ENCODE measurements around the gene GPR101.

The GPR101 gene

DNA sequence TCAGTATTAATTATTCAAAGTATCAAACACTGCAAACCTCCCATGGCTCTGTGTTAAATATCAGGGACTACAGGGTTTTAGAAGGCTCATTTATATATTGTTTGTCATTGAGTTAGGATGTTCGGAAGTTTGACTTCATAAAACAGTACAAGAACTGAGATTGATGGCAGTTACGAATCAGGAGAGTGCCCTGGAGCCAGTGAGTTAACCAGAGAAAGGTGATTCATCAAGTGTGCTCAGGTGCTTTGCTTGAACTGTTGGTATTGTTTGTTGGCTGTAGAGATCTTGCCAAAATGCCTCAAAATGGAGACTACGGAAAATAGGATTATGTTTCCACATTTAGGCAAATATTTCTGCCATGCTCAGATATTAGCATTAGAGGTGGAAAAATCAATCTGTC lies 7.5 kb upstream of the GPR101 start:
- DNase-seq (ENCODE audit: extremely low spot score): no peak
- POLR2A ChIA-PET: no interaction called here
- CTCF ChIA-PET: no interaction called here
- no peak for TF ChIP-seq FOXA1 (IDR thresholded peaks at IDR 0.05)
- TF ChIP-seq TARDBP (IDR thresholded peaks at IDR 0.05): no peak
- no peak for TF ChIP-seq FOXK2 (IDR thresholded peaks at IDR 0.05)
- no peak for TF ChIP-seq ZNF384 (IDR thresholded peaks at IDR 0.05)

DNA sequence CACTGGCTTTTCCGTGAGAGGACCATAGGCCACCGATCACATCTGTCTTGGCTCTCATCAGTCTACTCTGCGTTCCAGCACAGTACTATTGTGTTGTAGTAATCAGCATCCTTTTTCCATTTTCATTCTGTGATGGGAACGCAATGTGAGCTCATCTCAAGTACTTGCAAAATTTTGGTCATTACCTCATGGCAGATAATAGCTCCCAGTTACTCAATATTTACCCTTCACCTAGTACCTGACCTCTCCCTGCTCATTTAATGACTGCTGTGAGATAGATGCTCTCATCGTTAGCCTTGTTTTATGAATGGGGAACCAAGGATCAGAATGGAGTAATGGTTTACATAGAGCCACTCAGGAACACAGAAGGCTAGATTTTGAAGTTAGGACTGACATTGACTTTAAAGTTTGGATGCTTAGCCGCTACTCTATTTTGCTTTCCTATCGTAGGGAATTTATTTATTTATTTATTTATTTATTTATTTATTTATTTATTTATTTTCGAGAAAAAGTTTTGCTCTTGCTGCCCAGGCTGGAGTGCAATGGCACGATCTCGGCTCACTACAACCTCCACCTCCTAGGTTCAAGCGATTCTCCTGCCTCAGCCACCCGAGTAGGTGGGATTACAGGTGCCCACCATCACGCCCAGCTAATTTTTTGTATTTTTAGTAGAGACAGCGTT lies 6.5 kb upstream of the GPR101 start:
- POLR2A ChIA-PET: no interaction called here
- no peak for DNase-seq (ENCODE audit: extremely low spot score)
- CTCF ChIA-PET: no interaction called here

DNA sequence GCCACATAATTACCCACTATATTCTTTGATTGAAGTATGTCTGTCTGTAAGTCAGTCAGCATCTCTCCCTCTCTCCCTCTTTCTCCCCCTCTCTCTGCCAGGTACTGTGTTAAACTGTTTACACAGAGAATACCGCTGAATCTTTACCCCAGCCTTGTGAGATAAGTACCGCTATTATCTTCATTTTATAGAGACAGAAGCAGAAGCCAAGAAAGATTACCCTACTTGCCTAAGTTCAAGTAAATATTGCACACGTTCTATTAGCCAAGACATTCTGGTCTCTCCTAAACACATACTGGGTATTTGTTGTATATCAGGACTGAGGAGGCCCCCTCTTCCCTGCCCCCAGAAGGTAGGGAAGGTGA lies 695 bp upstream of the GPR101 start:
- ChIA-PET CTCF (no interaction called here), POLR2A (no interaction called here)
- TF ChIP-seq FOXK2 (IDR thresholded peaks at IDR 0.05) (no peak), ZNF384 (IDR thresholded peaks at IDR 0.05) (no peak), LEF1 (IDR thresholded peaks at IDR 0.05; ENCODE audit: borderline replicate concordance) (no peak), FOXA1 (IDR thresholded peaks at IDR 0.05) (no peak), CTBP1 (IDR thresholded peaks at IDR 0.05; ENCODE audit: borderline replicate concordance) (no peak), NFRKB (IDR thresholded peaks at IDR 0.05) (no peak), L3MBTL2 (conservative IDR thresholded peaks at IDR 0.05) (no peak), ARNT (IDR thresholded peaks at IDR 0.05) (no peak), FOXM1 (IDR thresholded peaks at IDR 0.05; ENCODE audit: borderline replicate concordance) (no peak)
- TF ChIP-seq, protein P1, sequence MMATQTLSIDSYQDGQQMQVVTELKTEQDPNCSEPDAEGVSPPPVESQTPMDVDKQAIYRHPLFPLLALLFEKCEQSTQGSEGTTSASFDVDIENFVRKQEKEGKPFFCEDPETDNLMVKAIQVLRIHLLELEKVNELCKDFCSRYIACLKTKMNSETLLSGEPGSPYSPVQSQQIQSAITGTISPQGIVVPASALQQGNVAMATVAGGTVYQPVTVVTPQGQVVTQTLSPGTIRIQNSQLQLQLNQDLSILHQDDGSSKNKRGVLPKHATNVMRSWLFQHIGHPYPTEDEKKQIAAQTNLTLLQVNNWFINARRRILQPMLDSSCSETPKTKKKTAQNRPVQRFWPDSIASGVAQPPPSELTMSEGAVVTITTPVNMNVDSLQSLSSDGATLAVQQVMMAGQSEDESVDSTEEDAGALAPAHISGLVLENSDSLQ (IDR thresholded peaks at IDR 0.05): no peak
- no peak for DNase-seq (ENCODE audit: extremely low spot score)

More for the DNA sequence above, 6.5 kb upstream of the GPR101 start:
- no peak for TF ChIP-seq BHLHE40 (IDR thresholded peaks at IDR 0.05; ENCODE audit: borderline replicate concordance)
- TF ChIP-seq, protein P1 (IDR thresholded peaks at IDR 0.05): no peak
- no peak for TF ChIP-seq LEF1 (IDR thresholded peaks at IDR 0.05; ENCODE audit: borderline replicate concordance)
- TF ChIP-seq ZNF384 (IDR thresholded peaks at IDR 0.05): no peak
- no peak for TF ChIP-seq SP1 (IDR thresholded peaks at IDR 0.05)
- TF ChIP-seq ARNT (IDR thresholded peaks at IDR 0.05): no peak
- TF ChIP-seq ELF4 (IDR thresholded peaks at IDR 0.05): no peak
- no peak for TF ChIP-seq TARDBP (IDR thresholded peaks at IDR 0.05)
- TF ChIP-seq SUZ12 (IDR thresholded peaks at IDR 0.05): no peak
- TF ChIP-seq CTBP1 (IDR thresholded peaks at IDR 0.05; ENCODE audit: borderline replicate concordance): no peak
- TF ChIP-seq FOXA1 (IDR thresholded peaks at IDR 0.05): no peak
- no peak for TF ChIP-seq FOXK2 (IDR thresholded peaks at IDR 0.05)

DNA sequence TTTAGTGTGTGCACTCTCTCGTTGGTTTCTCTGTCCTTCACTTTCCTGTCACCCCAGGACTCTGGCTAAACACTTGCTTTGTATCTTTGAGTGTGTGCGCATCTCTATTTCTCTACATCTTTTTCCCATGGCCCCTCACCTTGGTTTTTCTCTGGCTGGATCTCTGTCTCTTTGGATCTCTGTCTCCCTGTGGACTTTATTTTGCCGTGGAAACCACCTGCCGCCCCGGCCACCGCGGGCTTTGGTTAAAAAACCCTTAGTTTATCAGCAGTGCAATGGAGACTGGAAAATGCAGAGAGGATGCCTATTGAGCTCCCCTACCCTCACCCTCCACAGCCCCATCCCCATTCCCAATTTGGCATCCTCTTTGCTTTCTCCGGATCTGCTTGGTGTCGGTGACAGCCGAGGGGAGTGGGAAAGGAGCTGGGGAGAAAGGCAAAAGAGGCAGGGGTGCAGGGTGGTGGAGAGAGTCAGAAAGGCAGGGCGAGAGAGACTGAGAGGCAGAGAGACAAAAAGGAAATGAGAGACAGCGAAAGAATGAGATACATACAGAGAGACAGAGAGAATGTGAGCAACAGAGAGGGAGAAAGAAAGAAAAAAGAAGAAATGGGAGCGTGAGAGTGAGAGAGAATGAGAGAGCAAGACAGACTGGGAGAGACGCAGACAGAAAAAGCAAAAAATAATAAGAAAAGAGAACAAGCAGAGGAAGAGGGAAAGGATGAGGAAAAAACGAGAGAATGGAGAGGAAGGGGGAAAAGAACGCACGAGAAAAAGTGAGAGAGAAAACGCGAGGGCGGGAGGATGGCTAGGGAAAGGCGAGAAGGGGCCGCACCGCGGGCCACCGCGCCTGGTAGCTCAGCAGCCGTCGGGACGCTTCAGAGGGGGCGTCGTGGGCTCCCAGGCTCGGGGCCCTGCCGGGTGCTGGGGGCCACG lies 688 bp downstream of the GPR101 start:
- ChIA-PET POLR2A (no interaction called here), CTCF (no interaction called here)
- DNase-seq (ENCODE audit: extremely low spot score): no peak
- no peak for TF ChIP-seq FOXA1 (IDR thresholded peaks at IDR 0.05)
- no peak for TF ChIP-seq ZNF384 (IDR thresholded peaks at IDR 0.05)
- TF ChIP-seq FOXM1 (IDR thresholded peaks at IDR 0.05; ENCODE audit: borderline replicate concordance): no peak
- no peak for TF ChIP-seq SUZ12 (IDR thresholded peaks at IDR 0.05)
- no peak for TF ChIP-seq BHLHE40 (IDR thresholded peaks at IDR 0.05; ENCODE audit: borderline replicate concordance)
- no peak for TF ChIP-seq ELF4 (IDR thresholded peaks at IDR 0.05)
- no peak for TF ChIP-seq NFRKB (IDR thresholded peaks at IDR 0.05)
- no peak for TF ChIP-seq CTBP1 (IDR thresholded peaks at IDR 0.05; ENCODE audit: borderline replicate concordance)
- TF ChIP-seq LEF1 (IDR thresholded peaks at IDR 0.05; ENCODE audit: borderline replicate concordance): no peak
- no peak for TF ChIP-seq L3MBTL2 (conservative IDR thresholded peaks at IDR 0.05)
- no peak for TF ChIP-seq FOXK2 (IDR thresholded peaks at IDR 0.05)
- TF ChIP-seq TARDBP (IDR thresholded peaks at IDR 0.05): no peak
- no peak for TF ChIP-seq ARNT (IDR thresholded peaks at IDR 0.05)
- no peak for TF ChIP-seq SP1 (IDR thresholded peaks at IDR 0.05)
- TF ChIP-seq, protein P1 (IDR thresholded peaks at IDR 0.05): no peak
- no peak for TF ChIP-seq HDGF (IDR thresholded peaks at IDR 0.05; ENCODE audit: borderline replicate concordance)

DNA sequence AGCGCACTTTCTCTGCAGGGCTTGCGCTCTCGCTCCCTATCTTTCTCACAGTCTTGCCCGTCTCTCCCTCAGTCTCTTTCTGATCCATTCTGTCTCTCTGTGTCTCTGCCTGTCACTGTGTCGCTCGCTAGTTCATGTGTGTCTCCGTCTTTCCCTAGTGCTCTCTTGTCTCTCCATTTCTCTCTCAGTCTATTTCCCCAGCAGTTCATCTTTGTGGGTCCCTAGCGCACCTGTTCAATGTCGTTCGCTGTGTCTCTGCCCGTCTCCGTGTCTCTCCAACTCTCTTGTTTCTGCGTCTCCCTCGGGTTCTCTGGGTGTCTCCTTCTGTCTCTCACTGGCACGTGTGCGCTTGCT lies 1.5 kb downstream of the GPR101 start:
- DNase-seq (ENCODE audit: extremely low spot score): no peak
- no peak for TF ChIP-seq FOXK2 (IDR thresholded peaks at IDR 0.05)
- TF ChIP-seq NFRKB (IDR thresholded peaks at IDR 0.05): no peak
- TF ChIP-seq, protein P1 (IDR thresholded peaks at IDR 0.05): no peak
- no peak for TF ChIP-seq ZNF384 (IDR thresholded peaks at IDR 0.05)
- TF ChIP-seq HDGF (IDR thresholded peaks at IDR 0.05; ENCODE audit: borderline replicate concordance): no peak
- no peak for TF ChIP-seq ARNT (IDR thresholded peaks at IDR 0.05)
- TF ChIP-seq CTBP1 (IDR thresholded peaks at IDR 0.05; ENCODE audit: borderline replicate concordance): no peak
- no peak for TF ChIP-seq TARDBP (IDR thresholded peaks at IDR 0.05)
- no peak for TF ChIP-seq SP1 (IDR thresholded peaks at IDR 0.05)
- TF ChIP-seq L3MBTL2 (conservative IDR thresholded peaks at IDR 0.05): no peak
- POLR2A ChIA-PET: no interaction called here
- CTCF ChIA-PET: no interaction called here

Measured in HEK293T (cell line).